SK-N-SH treated with all-trans-retinoic acid at 6 μM for 48 hours (cell line): ENCODE measurements around the gene ING3.

Experiments
- GLIS3 ChIP-seq: fragments of 250-450 bp; sonication (Bioruptor Pico); IDR thresholded peaks from 2 replicates; pipeline ENCODE4 v1.5.0; 2020; ENCODE audit warnings: mild to moderate bottlenecking, moderate library complexity
- TOX ChIP-seq: fragments of 250-450 bp; sonication (Bioruptor Pico); IDR thresholded peaks from 2 replicates; pipeline ENCODE4 v1.8.0; 2021; ENCODE audit warnings: mild to moderate bottlenecking, moderate library complexity, borderline replicate concordance
- TF ChIP-seq, protein P1 (sequence below): fragments of 250-450 bp; sonication (Bioruptor Pico); IDR thresholded peaks from 2 replicates; pipeline ENCODE4 v1.5.1; 2020; ENCODE audit warnings: low read depth, mild to moderate bottlenecking, moderate library complexity

GRCh38 chr7:121017586-121017985, 67.0 kb downstream of the ING3 start:
- no peak for TF ChIP-seq TOX (CRISPR knock-in tag)
- TF ChIP-seq, protein P1, sequence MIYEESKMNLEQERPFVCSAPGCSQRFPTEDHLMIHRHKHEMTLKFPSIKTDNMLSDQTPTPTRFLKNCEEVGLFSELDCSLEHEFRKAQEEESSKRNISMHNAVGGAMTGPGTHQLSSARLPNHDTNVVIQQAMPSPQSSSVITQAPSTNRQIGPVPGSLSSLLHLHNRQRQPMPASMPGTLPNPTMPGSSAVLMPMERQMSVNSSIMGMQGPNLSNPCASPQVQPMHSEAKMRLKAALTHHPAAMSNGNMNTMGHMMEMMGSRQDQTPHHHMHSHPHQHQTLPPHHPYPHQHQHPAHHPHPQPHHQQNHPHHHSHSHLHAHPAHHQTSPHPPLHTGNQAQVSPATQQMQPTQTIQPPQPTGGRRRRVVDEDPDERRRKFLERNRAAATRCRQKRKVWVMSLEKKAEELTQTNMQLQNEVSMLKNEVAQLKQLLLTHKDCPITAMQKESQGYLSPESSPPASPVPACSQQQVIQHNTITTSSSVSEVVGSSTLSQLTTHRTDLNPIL (CRISPR knock-in tag): no peak
- no peak for TF ChIP-seq GLIS3
